ENCODE data around the gene CXXC5. TPM values are rescaled to one million over a fixed set of nuclear protein-coding genes. Genes with fewer than 3 reads are reported as not detected.
"Not testable (repeated sequence)": the region's sequence is repeated elsewhere in the genome, so short reads cannot be mapped to it uniquely, and the experiment has no call there.

CXXC5 gene
- total RNA-seq, 1 donor from 2014 or later: 1.3 TPM

GRCh38 chr5:139717221-139717620, 69.1 kb downstream of the CXXC5 start:
- no peaks in the 10 kb centered on the region for H3K4me1 Mint-ChIP-seq (ENCODE audit: low read depth)
- no peaks in the 10 kb centered on the region for H3K36me3 Mint-ChIP-seq (ENCODE audit: low read depth)
- H3K27me3 Mint-ChIP-seq (ENCODE audit: low read depth): peaks cover 16% of the 10 kb centered on the region
- H3K4me3 Mint-ChIP-seq (ENCODE audit: low read depth): no peak overlapping the region
- intact Hi-C loops (cut with micrococcal nuclease): no loop called here
- no peak overlapping the region for H3K27ac Mint-ChIP-seq
- no peak for DNase-seq (ENCODE audit: low spot score)
- H3K9me3 Mint-ChIP-seq: peaks cover 14% of the 10 kb centered on the region

GRCh38 chr5:139718403-139718802, 70.3 kb downstream of the CXXC5 start:
- DNase-seq (ENCODE audit: low spot score); H3K27me3 Mint-ChIP-seq (ENCODE audit: low read depth); H3K36me3 Mint-ChIP-seq (ENCODE audit: low read depth); H3K27ac Mint-ChIP-seq; intact Hi-C loops (cut with micrococcal nuclease); H3K4me3 Mint-ChIP-seq (ENCODE audit: low read depth); H3K4me1 Mint-ChIP-seq (ENCODE audit: low read depth): not testable (repeated sequence)
- peaks cover 14% of the 10 kb centered on the region for H3K9me3 Mint-ChIP-seq

DNA sequence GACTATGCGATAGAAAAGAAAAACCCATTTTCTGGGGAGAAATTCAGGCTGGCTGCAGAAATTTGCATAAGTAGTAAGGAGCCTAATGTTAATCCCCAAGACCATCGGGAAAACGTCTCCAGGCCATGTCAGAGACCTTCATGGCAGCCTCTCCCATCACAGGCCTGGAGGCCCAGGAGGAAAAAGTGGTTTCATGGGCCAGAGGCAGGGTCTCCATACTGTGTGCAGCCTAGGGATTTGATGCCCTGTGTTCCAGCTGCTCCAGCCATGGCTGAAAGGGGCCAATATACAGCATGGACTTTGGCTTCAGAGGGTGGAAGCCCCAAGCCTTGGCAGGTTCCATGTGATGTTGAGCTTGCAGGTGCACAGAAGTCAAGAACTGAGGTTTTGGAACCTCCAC, 71.8 kb downstream of the CXXC5 start:
- DNase-seq (ENCODE audit: low spot score); H3K27ac Mint-ChIP-seq; H3K4me3 Mint-ChIP-seq (ENCODE audit: low read depth); H3K27me3 Mint-ChIP-seq (ENCODE audit: low read depth); H3K4me1 Mint-ChIP-seq (ENCODE audit: low read depth); intact Hi-C loops (cut with micrococcal nuclease); H3K36me3 Mint-ChIP-seq (ENCODE audit: low read depth): not testable (repeated sequence)
- peaks cover 14% of the 10 kb centered on the region for H3K9me3 Mint-ChIP-seq

DNA sequence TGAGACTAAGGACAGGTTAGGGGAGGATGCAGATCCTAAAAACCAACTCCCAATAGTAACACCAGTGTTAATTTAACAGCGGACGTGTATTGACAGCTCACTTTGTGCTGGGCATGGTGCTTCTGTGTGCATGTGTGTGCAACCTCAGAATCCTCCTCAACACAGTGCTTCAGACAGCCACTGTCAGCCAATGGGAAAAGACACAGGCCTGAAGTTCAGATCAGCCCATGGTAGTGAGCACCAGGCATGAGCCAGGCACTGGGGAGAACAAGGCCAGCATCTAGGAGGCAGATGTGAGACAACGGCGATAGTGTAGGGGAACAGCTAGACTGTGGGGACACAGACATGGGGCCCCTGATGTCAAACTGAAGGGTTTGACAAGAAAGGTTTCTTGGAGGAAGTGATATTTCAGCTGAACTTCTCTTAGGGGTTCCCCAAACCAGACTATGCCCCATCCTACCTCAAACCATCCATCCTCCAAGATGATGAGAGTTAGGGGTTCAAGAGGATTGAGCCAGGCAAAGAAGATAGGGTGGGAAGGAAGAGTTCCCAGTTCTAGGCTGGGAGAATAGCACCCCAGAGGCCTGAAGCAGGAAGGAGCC, 75.9 kb downstream of the CXXC5 start:
- Mint-ChIP-seq H3K27ac (no peak overlapping the region), H3K27me3 (ENCODE audit: low read depth) (no peaks in the 10 kb centered on the region), H3K36me3 (ENCODE audit: low read depth) (no peaks in the 10 kb centered on the region), H3K4me3 (ENCODE audit: low read depth) (no peak overlapping the region), H3K9me3 (peaks cover 6% of the 10 kb centered on the region), H3K4me1 (ENCODE audit: low read depth) (no peaks in the 10 kb centered on the region)
- no peak for DNase-seq (ENCODE audit: low spot score)
- intact Hi-C loops (cut with micrococcal nuclease): no loop called here

DNA sequence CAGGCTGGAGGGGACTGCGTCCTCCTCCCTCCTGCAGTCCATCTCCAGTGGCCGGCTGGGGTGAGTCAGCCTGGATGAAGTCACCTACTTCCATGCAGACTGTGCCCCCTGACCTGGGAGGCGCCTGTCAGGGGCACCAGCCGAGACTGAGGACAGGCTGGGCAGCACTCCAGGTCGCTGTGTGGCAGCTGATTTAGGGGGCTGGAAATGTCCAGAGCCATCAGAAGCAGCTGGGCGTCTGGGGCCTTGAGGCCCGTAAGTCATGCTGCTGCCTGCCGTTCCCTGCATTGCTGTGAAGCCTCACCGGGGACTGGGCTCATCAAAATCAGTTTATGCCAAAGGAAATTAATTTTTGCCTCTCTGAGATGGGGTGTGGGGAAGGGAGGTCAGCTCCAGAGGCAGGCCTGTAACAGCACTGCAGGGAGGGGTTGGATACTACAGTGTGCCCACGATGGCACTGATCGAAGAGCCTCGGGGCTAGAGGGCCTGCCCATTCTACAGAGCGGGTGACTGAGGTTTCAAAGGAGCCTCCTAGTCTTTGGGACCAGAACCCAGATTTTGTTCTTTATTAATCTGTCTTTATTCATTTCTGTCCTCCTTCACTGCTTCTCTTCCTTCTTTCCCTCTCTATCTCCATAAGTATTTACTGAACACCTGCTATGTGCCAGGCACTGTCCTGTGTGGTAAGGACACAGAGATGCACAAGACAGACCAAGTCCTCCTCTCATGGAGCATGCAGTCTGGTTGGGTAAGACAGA, 77.1 kb downstream of the CXXC5 start:
- no peaks in the 10 kb centered on the region for H3K36me3 Mint-ChIP-seq (ENCODE audit: low read depth)
- intact Hi-C loops (cut with micrococcal nuclease): no loop called here
- no peaks in the 10 kb centered on the region for H3K9me3 Mint-ChIP-seq
- H3K4me1 Mint-ChIP-seq (ENCODE audit: low read depth): no peaks in the 10 kb centered on the region
- H3K27me3 Mint-ChIP-seq (ENCODE audit: low read depth): no peaks in the 10 kb centered on the region
- H3K4me3 Mint-ChIP-seq (ENCODE audit: low read depth): no peak overlapping the region
- H3K27ac Mint-ChIP-seq: no peak overlapping the region
- DNase-seq (ENCODE audit: low spot score): no peak

DNA sequence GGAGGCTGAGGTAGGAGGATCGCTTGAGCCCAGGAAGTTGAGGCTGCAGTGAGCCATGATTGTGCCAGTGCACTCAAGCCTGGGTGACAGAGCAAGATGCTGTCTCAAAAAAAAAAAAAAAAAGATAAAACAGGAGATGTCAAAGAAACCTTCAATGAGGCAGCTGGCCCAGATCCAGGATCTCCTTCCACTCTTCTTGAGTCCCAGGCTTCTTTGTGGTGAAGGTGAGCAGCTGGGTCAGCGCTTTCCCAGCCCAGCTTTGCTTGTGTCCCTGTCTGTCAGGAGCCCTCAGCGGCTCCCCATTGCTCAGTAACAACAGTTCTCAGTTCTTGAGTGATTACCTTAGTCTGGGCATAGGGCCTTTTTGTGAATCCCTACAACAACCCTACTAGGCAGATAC, 78.1 kb downstream of the CXXC5 start:
- intact Hi-C loops (cut with micrococcal nuclease): no loop called here
- H3K9me3 Mint-ChIP-seq: no peaks in the 10 kb centered on the region
- H3K4me1 Mint-ChIP-seq (ENCODE audit: low read depth): no peaks in the 10 kb centered on the region
- H3K4me3 Mint-ChIP-seq (ENCODE audit: low read depth): no peak overlapping the region
- no peak for DNase-seq (ENCODE audit: low spot score)
- no peak overlapping the region for H3K27ac Mint-ChIP-seq
- H3K36me3 Mint-ChIP-seq (ENCODE audit: low read depth): no peaks in the 10 kb centered on the region
- no peaks in the 10 kb centered on the region for H3K27me3 Mint-ChIP-seq (ENCODE audit: low read depth)

DNA sequence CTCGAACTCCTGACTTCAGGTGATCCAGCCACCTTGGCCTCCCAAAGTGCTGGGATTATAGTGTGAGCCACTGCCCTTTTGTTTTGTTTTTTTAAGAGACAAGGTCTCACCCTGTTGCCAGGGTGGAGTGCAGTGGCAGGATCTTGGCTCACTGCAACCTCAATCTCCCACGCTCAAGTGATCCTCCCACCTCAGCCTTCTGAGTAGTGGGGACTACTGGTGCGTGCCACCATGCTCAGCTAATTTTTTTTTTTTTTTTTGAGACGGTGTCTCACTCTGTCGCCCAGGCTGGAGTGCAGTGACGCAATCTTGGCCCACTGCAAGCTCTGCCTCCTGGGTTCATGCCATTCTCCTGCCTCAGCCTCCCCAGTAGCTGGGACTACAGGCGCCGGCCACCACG, 79.5 kb downstream of the CXXC5 start:
- DNase-seq (ENCODE audit: low spot score); H3K9me3 Mint-ChIP-seq; intact Hi-C loops (cut with micrococcal nuclease); H3K4me3 Mint-ChIP-seq (ENCODE audit: low read depth); H3K4me1 Mint-ChIP-seq (ENCODE audit: low read depth); H3K36me3 Mint-ChIP-seq (ENCODE audit: low read depth); H3K27ac Mint-ChIP-seq; H3K27me3 Mint-ChIP-seq (ENCODE audit: low read depth): not testable (repeated sequence)

DNA sequence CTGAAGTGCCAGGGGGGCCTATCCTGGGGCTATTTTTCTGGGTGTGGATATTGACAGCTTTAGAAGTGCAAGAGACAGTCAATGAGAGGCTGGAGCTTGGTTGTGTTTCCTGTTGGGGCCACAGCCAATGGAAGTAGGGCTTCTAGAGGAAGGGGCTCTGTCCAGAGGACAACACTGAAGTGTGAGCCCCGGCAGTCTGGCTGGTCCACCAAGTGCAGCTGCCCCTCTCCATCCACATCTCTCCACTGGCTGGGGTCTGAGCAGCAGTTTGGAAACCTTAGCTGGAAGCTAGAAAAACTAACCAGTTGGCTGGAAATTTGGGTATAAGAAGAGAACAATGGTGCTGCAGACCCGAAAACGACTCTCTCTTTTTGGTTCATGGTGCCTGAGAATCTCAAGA, 83.1 kb downstream of the CXXC5 start:
- no peak for DNase-seq (ENCODE audit: low spot score)
- Mint-ChIP-seq H3K4me1 (ENCODE audit: low read depth) (no peaks in the 10 kb centered on the region), H3K27me3 (ENCODE audit: low read depth) (no peaks in the 10 kb centered on the region), H3K9me3 (no peaks in the 10 kb centered on the region), H3K27ac (no peak overlapping the region), H3K4me3 (ENCODE audit: low read depth) (no peak overlapping the region), H3K36me3 (ENCODE audit: low read depth) (no peaks in the 10 kb centered on the region)
- intact Hi-C loops (cut with micrococcal nuclease): no loop called here

DNA sequence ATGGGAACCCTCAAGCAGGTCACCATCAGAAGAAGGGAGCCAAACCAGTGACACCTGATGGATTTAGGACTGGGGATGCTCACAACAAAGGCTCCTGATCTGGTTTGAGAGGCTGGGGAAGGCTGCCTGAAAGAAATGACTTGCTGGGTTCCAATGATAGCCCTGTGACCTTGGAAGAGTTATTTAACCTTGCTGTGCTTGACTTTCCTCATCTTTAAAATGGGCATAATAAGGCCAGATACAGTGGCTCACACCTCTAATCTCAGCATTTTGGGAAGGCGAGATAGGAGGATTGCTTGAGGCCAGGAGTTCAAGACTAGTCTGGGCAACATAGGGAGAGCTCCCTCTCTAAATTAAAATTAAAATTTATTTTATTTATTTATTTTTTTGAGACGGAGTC, 83.9 kb downstream of the CXXC5 start:
- intact Hi-C loops (cut with micrococcal nuclease): no loop called here
- H3K4me1 Mint-ChIP-seq (ENCODE audit: low read depth): no peaks in the 10 kb centered on the region

DNA sequence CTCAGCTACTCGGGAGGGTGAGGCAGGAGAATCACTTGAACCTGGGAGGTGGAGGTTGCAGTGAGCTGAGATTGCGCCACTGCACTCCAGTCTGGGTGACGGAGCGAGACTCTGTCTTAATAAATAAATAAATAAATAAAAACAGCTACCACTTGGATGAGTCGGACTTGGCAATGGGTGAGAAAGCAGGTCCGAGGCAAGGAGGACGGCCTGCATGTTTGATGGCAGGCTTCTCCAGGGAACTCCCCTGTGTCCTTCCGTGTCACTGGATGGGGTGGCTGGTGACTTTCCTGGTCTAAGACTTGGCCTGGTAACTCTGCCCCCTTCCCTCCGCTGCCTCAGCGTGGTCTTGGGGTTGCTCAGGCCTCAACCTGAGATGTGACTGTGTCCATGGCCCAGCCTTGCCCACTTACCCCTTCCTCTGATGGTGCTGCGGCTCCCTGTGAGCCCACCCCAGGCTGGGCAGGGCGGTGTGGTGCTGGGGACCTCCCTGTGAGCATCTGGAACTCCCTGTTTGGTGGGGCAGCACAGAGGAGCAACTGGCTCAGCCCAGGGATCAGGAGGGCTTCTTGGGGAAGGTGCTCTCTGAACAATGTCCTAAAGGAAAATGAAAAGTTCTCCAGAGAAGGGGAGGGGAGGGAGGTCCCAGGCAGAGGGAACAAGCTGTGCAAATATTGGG, 85.0 kb downstream of the CXXC5 start:
- Mint-ChIP-seq H3K27me3 (ENCODE audit: low read depth) (no peaks in the 10 kb centered on the region), H3K36me3 (ENCODE audit: low read depth) (no peaks in the 10 kb centered on the region), H3K27ac (no peak overlapping the region), H3K4me1 (ENCODE audit: low read depth) (no peaks in the 10 kb centered on the region), H3K4me3 (ENCODE audit: low read depth) (no peak overlapping the region), H3K9me3 (no peaks in the 10 kb centered on the region)
- DNase-seq (ENCODE audit: low spot score): no peak
- intact Hi-C loops (cut with micrococcal nuclease): no loop called here

More for the DNA sequence above, 83.9 kb downstream of the CXXC5 start:
- Mint-ChIP-seq H3K4me3 (ENCODE audit: low read depth) (no peak overlapping the region), H3K27me3 (ENCODE audit: low read depth) (no peaks in the 10 kb centered on the region), H3K27ac (no peak overlapping the region), H3K36me3 (ENCODE audit: low read depth) (no peaks in the 10 kb centered on the region), H3K9me3 (no peaks in the 10 kb centered on the region)
- no peak for DNase-seq (ENCODE audit: low spot score)

Other genes starting within 250 kb of the CXXC5 start
- gene SPATA24, start 244.3 kb upstream of the CXXC5 start, total RNA-seq: 4.7 and 4.8 TPM in 2 replicates
- 29.8 and 35.8 TPM in 2 replicates for gene DNAJC18, start 208.8 kb upstream of the CXXC5 start, total RNA-seq
- gene ECSCR, start 185.6 kb upstream of the CXXC5 start, total RNA-seq: 1.0 and 1.7 TPM in 2 replicates
- gene SMIM33, start 177.3 kb upstream of the CXXC5 start, total RNA-seq: 0.23 and 0.25 TPM in 2 replicates
- gene STING1, start 165.6 kb upstream of the CXXC5 start, total RNA-seq: 167 and 169 TPM in 2 replicates
- 249 and 262 TPM in 2 replicates for gene UBE2D2, start 87.0 kb upstream of the CXXC5 start, total RNA-seq
- gene PSD2, start 147.5 kb downstream of the CXXC5 start, total RNA-seq: not detected in 2 replicates